HEK293 (cell line): Measurements from ENCODE around the gene AKT3.

ENCODE experiments used
- CTCF ChIP-seq: fragments of 450-650 bp; formaldehyde crosslinking; IDR thresholded peaks from 2 replicates; pipeline ENCODE4 v1.5.1; 2016; ENCODE audit warnings: missing biosample characterization, missing genetic modification characterization
- KLF8 ChIP-seq: fragments of 450-650 bp; formaldehyde crosslinking; IDR thresholded peaks from 2 replicates; pipeline ENCODE4 v1.5.1; 2016; ENCODE audit warnings: missing biosample characterization, missing genetic modification characterization
- REST ChIP-seq: fragments of 450-650 bp; formaldehyde crosslinking; IDR thresholded peaks from 2 replicates; pipeline ENCODE4 v1.5.1; 2016; ENCODE audit warnings: missing biosample characterization, missing genetic modification characterization
- TRIM28 ChIP-seq: IDR thresholded peaks from 2 replicates; pipeline ENCODE4 v1.6.1; 2011; ENCODE audit warnings: low read length, control low read depth, borderline replicate concordance
- ZNF138 ChIP-seq: fragments of 450-650 bp; formaldehyde crosslinking; IDR thresholded peaks from 2 replicates; pipeline ENCODE4 v1.5.1; 2016; ENCODE audit warnings: missing biosample characterization, missing genetic modification characterization, borderline replicate concordance
- ZNF16 ChIP-seq: fragments of 450-650 bp; formaldehyde crosslinking; IDR thresholded peaks from 2 replicates; pipeline ENCODE4 v1.5.1; 2016; ENCODE audit warnings: low read depth, missing biosample characterization, missing genetic modification characterization
- ZNF214 ChIP-seq: fragments of 450-650 bp; formaldehyde crosslinking; IDR thresholded peaks from 2 replicates; pipeline ENCODE4 v1.5.1; 2017; ENCODE audit warnings: missing biosample characterization, mild to moderate bottlenecking, missing genetic modification characterization, borderline replicate concordance
- ZNF555 ChIP-seq: fragments of 450-650 bp; formaldehyde crosslinking; conservative IDR thresholded peaks from 2 replicates; pipeline ENCODE4 v1.5.1; 2017; ENCODE audit warnings: missing biosample characterization, mild to moderate bottlenecking, missing genetic modification characterization, inconsistent platforms
- ZNF692 ChIP-seq: fragments of 450-650 bp; formaldehyde crosslinking; IDR thresholded peaks from 2 replicates; pipeline ENCODE4 v1.5.1; 2016; ENCODE audit warnings: missing biosample characterization, missing genetic modification characterization
- ZSCAN30 ChIP-seq: fragments of 450-650 bp; IDR thresholded peaks from 2 replicates; pipeline ENCODE4 v1.5.1; 2018; ENCODE audit warnings: missing biosample characterization, mild to moderate bottlenecking, missing genetic modification characterization, moderate library complexity

GRCh38 chr1:243731974-243732625 is 117.9 kb downstream of the AKT3 start:
- TF ChIP-seq ZNF555 (no peak), ZNF214 (tag by site-specific recombination) (no peak), CTCF (tag by site-specific recombination) (no peak), ZNF138 (tag by site-specific recombination) (no peak), ZSCAN30 (tag by site-specific recombination) (no peak), KLF8 (tag by site-specific recombination) (no peak), REST (tag by site-specific recombination) (no peak), ZNF16 (tag by site-specific recombination) (no peak), ZNF692 (tag by site-specific recombination) (no peak), TRIM28 (no peak)
